Left lung (tissue), 10 donors: ENCODE data around the gene SORCS1. TPM values are rescaled to one million over a fixed set of nuclear protein-coding genes. Genes with fewer than 3 reads are reported as not detected.

ENCODE experiments used
- ATAC-seq: fragments of 200-7000 bp; cut with Tn5 transposase; one replicate; pipeline ENCODE4 v1.9.1; 2020; ENCODE audit warnings: moderate library complexity
- DNase-seq, 4 donors: peaks; one replicate each; pipeline ENCODE4 v3.0.0-alpha.2; 2013 to 2020
- H3K27ac ChIP-seq, 2 donors: fragments of 200-600 bp; sonication (generic) in 1 of 2; one replicate each; pipeline versions ENCODE4 v1.5.0 to v1.8.0; 2020 to 2021
- H3K27me3 ChIP-seq, 2 donors: fragments of 200-600 bp; sonication (generic) in 1 of 2; one replicate each; pipeline versions ENCODE4 v1.5.0 to v1.8.0; 2020 to 2021
- H3K36me3 ChIP-seq, 2 donors: fragments of 200-600 bp; sonication (generic) in 1 of 2; one replicate each; pipeline versions ENCODE4 v1.5.0 to v1.8.0; 2020 to 2021
- H3K4me1 ChIP-seq, 2 donors: fragments of 200-600 bp; one replicate each; pipeline ENCODE4 v1.8.0; 2021
- H3K4me3 ChIP-seq, 2 donors: fragments of 200-600 bp; sonication (generic) in 1 of 2; one replicate each; pipeline versions ENCODE4 v1.5.0 to v1.8.0; 2020 to 2021; ENCODE audit warnings: mild to moderate bottlenecking in 1 of 2
- H3K9me3 ChIP-seq, 2 donors: fragments of 200-600 bp; sonication (generic) in 1 of 2; one replicate each; pipeline versions ENCODE4 v1.5.0 to v1.8.0; 2020 to 2021
- CTCF ChIP-seq, 2 donors: fragments of 200-600 bp; sonication (generic) in 1 of 2; IDR thresholded peaks; one replicate each; pipeline versions ENCODE4 v1.5.0 to v1.8.0; 2021; ENCODE audit warnings: antibody characterized with exemption in 2 of 2
- intact Hi-C, 2 donors: fragments of 100-400 bp; cut with DNase I; formaldehyde crosslinking; loops; one replicate each; pipeline versions ENCODE4 v1.11.2 to v1.14.2; 2022
- polyA plus RNA-seq, 6 donors: library from polyadenylated mRNA; unstranded; fragments of 120-200 nt; gene quantifications; one replicate each; pipeline ENCODE4 v1.2.1, GENCODE V29; 2013; ENCODE audit not compliant: insufficient read length in 6 of 6
- total RNA-seq, 2 donors: library from RNA; stranded (reverse); fragmentation: NEBNext Ultra II Directional; extraction: Animal tissue kit (Norgen Biotek cat#: 25700); gene quantifications; one replicate each; pipeline ENCODE4 v1.2.1, GENCODE V29; 2021
- donor health status: DM: no; HTN: yes; CAD: no.
- donor health status: DM: no; HTN: no; CAD: no.

The SORCS1 gene
- total and polyA plus RNA-seq, 8 donors, result 0.03 to 0.72 (median 0.21) TPM

- Histone ChIP-seq H3K4me3 (no peak overlapping the region), H3K27me3 (no peaks in the 10 kb centered on the region), H3K9me3 (no peaks in the 10 kb centered on the region), H3K4me1 (no peaks in the 10 kb centered on the region), H3K27ac (no peak overlapping the region), H3K36me3 (no peaks in the 10 kb centered on the region)
- DNase-seq (no peak), ATAC-seq (no peak)
- intact Hi-C loops, result no loop called here
- no peak for TF ChIP-seq CTCF (IDR thresholded peaks at IDR 0.05)
These were observed 96.7 kb downstream of the SORCS1 start for GRCh38 chr10:107067843-107068242.

- TF ChIP-seq CTCF (IDR thresholded peaks at IDR 0.05), result no peak
- H3K36me3 ChIP-seq, result no peaks in the 10 kb centered on the region
- no peaks in the 10 kb centered on the region for H3K4me1 ChIP-seq
- intact Hi-C loops, result no loop called here
- no peaks in the 10 kb centered on the region for H3K27me3 ChIP-seq
- H3K27ac ChIP-seq, result no peak overlapping the region
- no peak for ATAC-seq
- H3K9me3 ChIP-seq, result no peaks in the 10 kb centered on the region
- no peak for DNase-seq
- H3K4me3 ChIP-seq, result no peak overlapping the region
These were observed 100.4 kb downstream of the SORCS1 start for GRCh38 chr10:107064075-107064474.

- intact Hi-C loops, result no loop called here
- DNase-seq (no peak), ATAC-seq (no peak)
- TF ChIP-seq CTCF (IDR thresholded peaks at IDR 0.05), result no peak
- no peaks in the 10 kb centered on the region for H3K4me1 ChIP-seq
- H3K9me3 ChIP-seq, result no peaks in the 10 kb centered on the region
- no peaks in the 10 kb centered on the region for H3K36me3 ChIP-seq
- no peak overlapping the region for H3K4me3 ChIP-seq
- no peaks in the 10 kb centered on the region for H3K27me3 ChIP-seq
- H3K27ac ChIP-seq, result no peak overlapping the region
These were observed 104.6 kb downstream of the SORCS1 start for GRCh38 chr10:107059872-107060271.

- Histone ChIP-seq H3K4me3 (no peak overlapping the region), H3K9me3 (no peaks in the 10 kb centered on the region), H3K27ac (no peak overlapping the region), H3K36me3 (no peaks in the 10 kb centered on the region), H3K27me3 (peaks cover 0 to 4% of the 10 kb centered on the region in 2 donors), H3K4me1 (no peaks in the 10 kb centered on the region)
- ATAC-seq (no peak), DNase-seq (no peak)
- no peak for TF ChIP-seq CTCF (IDR thresholded peaks at IDR 0.05)
- intact Hi-C loops, result no loop called here
These were observed 105.3 kb downstream of the SORCS1 start for GRCh38 chr10:107059068-107059804.

- no peak for ATAC-seq
These were observed 106.2 kb downstream of the SORCS1 start for GRCh38 chr10:107058331-107058730.

More at GRCh38 chr10:107058331-107058730, 106.2 kb downstream of the SORCS1 start:
- H3K27ac ChIP-seq, result no peak overlapping the region
- H3K4me3 ChIP-seq, result no peak overlapping the region
- DNase-seq, result no peak
- no peaks in the 10 kb centered on the region for H3K36me3 ChIP-seq
- no peaks in the 10 kb centered on the region for H3K4me1 ChIP-seq
- H3K27me3 ChIP-seq, result peaks cover 0 to 5% of the 10 kb centered on the region in 2 donors
- TF ChIP-seq CTCF (IDR thresholded peaks at IDR 0.05), result no peak
- intact Hi-C loops, result no loop called here
- no peaks in the 10 kb centered on the region for H3K9me3 ChIP-seq
